ENCODE data around the gene NCSTN.
A peak's percentile ranks its signal among the peaks of the same experiment; 100 is the strongest.

DNA sequence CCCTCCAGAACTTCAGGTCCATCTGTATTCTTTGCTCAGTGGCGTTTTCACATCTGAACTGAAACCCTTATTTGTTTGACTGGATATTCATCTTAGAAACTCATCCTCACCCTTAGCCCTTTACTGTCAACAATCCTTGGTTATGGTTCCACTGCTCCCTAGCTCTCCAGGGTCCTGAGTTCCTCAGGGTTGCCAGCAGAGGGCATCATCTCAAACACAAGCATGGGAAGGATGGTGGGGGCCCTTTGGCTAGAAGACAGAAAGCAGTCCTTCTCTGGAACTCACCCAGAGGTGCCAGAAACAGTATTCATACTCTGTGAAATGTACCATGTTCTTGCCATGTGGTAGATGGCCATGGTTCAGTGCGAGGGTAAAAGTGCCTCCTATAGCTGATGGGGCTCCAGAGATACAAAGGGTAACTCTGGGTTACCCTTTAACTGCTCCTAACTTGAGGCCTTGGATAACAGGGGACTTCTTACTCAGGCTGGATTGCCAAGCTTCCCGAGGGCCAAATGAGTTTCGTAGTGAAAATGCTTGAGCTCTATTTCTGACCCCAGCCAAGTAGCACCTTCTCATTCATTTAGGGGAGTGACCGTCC is 11.3 kb downstream of the NCSTN start:
- TF ChIP-seq, protein P1, sequence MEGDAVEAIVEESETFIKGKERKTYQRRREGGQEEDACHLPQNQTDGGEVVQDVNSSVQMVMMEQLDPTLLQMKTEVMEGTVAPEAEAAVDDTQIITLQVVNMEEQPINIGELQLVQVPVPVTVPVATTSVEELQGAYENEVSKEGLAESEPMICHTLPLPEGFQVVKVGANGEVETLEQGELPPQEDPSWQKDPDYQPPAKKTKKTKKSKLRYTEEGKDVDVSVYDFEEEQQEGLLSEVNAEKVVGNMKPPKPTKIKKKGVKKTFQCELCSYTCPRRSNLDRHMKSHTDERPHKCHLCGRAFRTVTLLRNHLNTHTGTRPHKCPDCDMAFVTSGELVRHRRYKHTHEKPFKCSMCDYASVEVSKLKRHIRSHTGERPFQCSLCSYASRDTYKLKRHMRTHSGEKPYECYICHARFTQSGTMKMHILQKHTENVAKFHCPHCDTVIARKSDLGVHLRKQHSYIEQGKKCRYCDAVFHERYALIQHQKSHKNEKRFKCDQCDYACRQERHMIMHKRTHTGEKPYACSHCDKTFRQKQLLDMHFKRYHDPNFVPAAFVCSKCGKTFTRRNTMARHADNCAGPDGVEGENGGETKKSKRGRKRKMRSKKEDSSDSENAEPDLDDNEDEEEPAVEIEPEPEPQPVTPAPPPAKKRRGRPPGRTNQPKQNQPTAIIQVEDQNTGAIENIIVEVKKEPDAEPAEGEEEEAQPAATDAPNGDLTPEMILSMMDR (IDR thresholded peaks at IDR 0.05 in 2 of 3, conservative IDR thresholded peaks at IDR 0.05 in 1 of 3; ENCODE audit: control insufficient read depth in 2 of 3, extremely low read depth in 1 of 3, insufficient read depth in 1 of 3, low read depth in 3 of 3, low read length in 3 of 3) = peak; percentile 29 to 55 (median 55)
- TF ChIP-seq, protein P2, sequence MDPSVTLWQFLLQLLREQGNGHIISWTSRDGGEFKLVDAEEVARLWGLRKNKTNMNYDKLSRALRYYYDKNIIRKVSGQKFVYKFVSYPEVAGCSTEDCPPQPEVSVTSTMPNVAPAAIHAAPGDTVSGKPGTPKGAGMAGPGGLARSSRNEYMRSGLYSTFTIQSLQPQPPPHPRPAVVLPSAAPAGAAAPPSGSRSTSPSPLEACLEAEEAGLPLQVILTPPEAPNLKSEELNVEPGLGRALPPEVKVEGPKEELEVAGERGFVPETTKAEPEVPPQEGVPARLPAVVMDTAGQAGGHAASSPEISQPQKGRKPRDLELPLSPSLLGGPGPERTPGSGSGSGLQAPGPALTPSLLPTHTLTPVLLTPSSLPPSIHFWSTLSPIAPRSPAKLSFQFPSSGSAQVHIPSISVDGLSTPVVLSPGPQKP (IDR thresholded peaks at IDR 0.05; ENCODE audit: low read depth, low read length) = no peak
- TF ChIP-seq USF1 (IDR thresholded peaks at IDR 0.05; ENCODE audit: borderline replicate concordance, extremely low read length, insufficient read depth, low read depth, low read length) (no peak), MXI1 (IDR thresholded peaks at IDR 0.05; ENCODE audit: low read depth, low read length) (no peak), ZBTB33 (IDR thresholded peaks at IDR 0.05) (no peak), SKIL (IDR thresholded peaks at IDR 0.05; ENCODE audit: low read depth, poor library complexity, severe bottlenecking) (no peak)
- TF ChIP-seq, protein P3, sequence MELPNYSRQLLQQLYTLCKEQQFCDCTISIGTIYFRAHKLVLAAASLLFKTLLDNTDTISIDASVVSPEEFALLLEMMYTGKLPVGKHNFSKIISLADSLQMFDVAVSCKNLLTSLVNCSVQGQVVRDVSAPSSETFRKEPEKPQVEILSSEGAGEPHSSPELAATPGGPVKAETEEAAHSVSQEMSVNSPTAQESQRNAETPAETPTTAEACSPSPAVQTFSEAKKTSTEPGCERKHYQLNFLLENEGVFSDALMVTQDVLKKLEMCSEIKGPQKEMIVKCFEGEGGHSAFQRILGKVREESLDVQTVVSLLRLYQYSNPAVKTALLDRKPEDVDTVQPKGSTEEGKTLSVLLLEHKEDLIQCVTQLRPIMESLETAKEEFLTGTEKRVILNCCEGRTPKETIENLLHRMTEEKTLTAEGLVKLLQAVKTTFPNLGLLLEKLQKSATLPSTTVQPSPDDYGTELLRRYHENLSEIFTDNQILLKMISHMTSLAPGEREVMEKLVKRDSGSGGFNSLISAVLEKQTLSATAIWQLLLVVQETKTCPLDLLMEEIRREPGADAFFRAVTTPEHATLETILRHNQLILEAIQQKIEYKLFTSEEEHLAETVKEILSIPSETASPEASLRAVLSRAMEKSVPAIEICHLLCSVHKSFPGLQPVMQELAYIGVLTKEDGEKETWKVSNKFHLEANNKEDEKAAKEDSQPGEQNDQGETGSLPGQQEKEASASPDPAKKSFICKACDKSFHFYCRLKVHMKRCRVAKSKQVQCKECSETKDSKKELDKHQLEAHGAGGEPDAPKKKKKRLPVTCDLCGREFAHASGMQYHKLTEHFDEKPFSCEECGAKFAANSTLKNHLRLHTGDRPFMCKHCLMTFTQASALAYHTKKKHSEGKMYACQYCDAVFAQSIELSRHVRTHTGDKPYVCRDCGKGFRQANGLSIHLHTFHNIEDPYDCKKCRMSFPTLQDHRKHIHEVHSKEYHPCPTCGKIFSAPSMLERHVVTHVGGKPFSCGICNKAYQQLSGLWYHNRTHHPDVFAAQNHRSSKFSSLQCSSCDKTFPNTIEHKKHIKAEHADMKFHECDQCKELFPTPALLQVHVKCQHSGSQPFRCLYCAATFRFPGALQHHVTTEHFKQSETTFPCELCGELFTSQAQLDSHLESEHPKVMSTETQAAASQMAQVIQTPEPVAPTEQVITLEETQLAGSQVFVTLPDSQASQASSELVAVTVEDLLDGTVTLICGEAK (IDR thresholded peaks at IDR 0.05; ENCODE audit: borderline replicate concordance) = no peak

All from GM12878 (cell line).